GM12878 (cell line): ENCODE measurements around the gene ELAVL1. TPM values are rescaled to one million over a fixed set of nuclear protein-coding genes. Genes with fewer than 3 reads are reported as not detected.

Source experiments
- ATAC-seq: fragments of 200-7000 bp; cut with Tn5 transposase; 3 replicates; pipeline ENCODE4 v1.9.1; 2020; ENCODE audit warnings: mild to moderate bottlenecking, moderate library complexity
- BruUV-seq: library from RNA; stranded (reverse); fragments of 400-500 nt; replicated peaks from 2 replicates; lab custom pipeline; 2021; lab: Mats Ljungman, UMichigan
- CTCF ChIA-PET: fragments of 300-600 bp; sonication (Branson Sonifier 250); formaldehyde crosslinking; extraction: SDS; loops from one replicate; lab custom pipeline; 2021; ENCODE audit warnings: inconsistent platforms; lab: Yijun Ruan, JAX
- POLR2A ChIA-PET: fragments of 350-600 bp; formaldehyde crosslinking; extraction: SDS; loops from one replicate; lab custom pipeline; 2021; ENCODE audit warnings: inconsistent platforms; lab: Charles Lee
- RAD21 ChIA-PET: fragments of 300-600 bp; sonication (Branson Sonifier 250); formaldehyde crosslinking; loops from one replicate; lab custom pipeline; 2023; ENCODE audit warnings: antibody characterized with exemption; ENCODE audit not compliant: unreplicated experiment; lab: Charles Lee
- SMC1A ChIA-PET: fragments of 300-600 bp; sonication (Branson Sonifier 250); formaldehyde crosslinking; loops from one replicate; lab custom pipeline; 2023; ENCODE audit not compliant: unreplicated experiment, uncharacterized antibody; lab: Charles Lee
- DNase-seq: peaks from one replicate; pipeline ENCODE4 v3.0.0-alpha.2; 2011; ENCODE audit warnings: low read depth, low spot score
- FAIRE-seq: peaks from 3 replicates; lab custom pipeline; 2011; peaks lifted over from hg19 to GRCh38; lab: Jason Lieb, UNC
- H2AFZ ChIP-seq: 2 replicates; pipeline ENCODE4 v1.6.0; 2011; ENCODE audit warnings: low read depth, low read length, control low read depth; ENCODE audit not compliant: control insufficient read depth
- H3K27ac ChIP-seq: 2 replicates; pipeline ENCODE4 v1.5.1; 2011; ENCODE audit warnings: control low read depth; ENCODE audit not compliant: control insufficient read depth, insufficient read depth
- H3K27me3 ChIP-seq, 2 experiments: replicated peaks in 1 of 2; 2 replicates each; pipeline versions ENCODE4 v1.6.0 to v1.6.1; 2011; ENCODE audit warnings: low read length in 1 of 2; ENCODE audit not compliant: control insufficient read depth in 2 of 2, insufficient read depth in 2 of 2
- H3K36me3 ChIP-seq, 2 experiments: 2 replicates each; pipeline ENCODE4 v1.5.1; 2011; ENCODE audit warnings: low read length in 1 of 2; ENCODE audit not compliant: control insufficient read depth in 2 of 2, insufficient read depth in 2 of 2
- H3K4me1 ChIP-seq: 2 replicates; pipeline ENCODE4 v1.6.1; 2011; ENCODE audit warnings: mild to moderate bottlenecking, low read length, moderate library complexity, mixed read lengths; ENCODE audit not compliant: control insufficient read depth, insufficient read depth
- H3K4me2 ChIP-seq: 2 replicates; pipeline ENCODE4 v1.6.0; 2011; ENCODE audit warnings: control low read depth; ENCODE audit not compliant: control insufficient read depth, insufficient read depth
- H3K4me3 ChIP-seq: fragments of 200-600 bp; sonication (generic); 2 replicates; pipeline ENCODE4 v1.5.1; 2016
- H3K79me2 ChIP-seq: 2 replicates; pipeline ENCODE4 v1.6.0; 2011; ENCODE audit warnings: low read length; ENCODE audit not compliant: control insufficient read depth, insufficient read depth
- H3K9ac ChIP-seq: 2 replicates; pipeline ENCODE4 v1.8.0; 2011; ENCODE audit warnings: low read length, control low read depth, mixed read lengths; ENCODE audit not compliant: control insufficient read depth, insufficient read depth
- H3K9me3 ChIP-seq: replicated peaks from 3 replicates; pipeline ENCODE4 v1.5.1; 2011; ENCODE audit warnings: mild to moderate bottlenecking, low read length; ENCODE audit not compliant: control insufficient read depth, insufficient read depth
- H4K20me1 ChIP-seq: 2 replicates; pipeline ENCODE4 v1.6.0; 2011; ENCODE audit not compliant: control insufficient read depth, insufficient read depth
- ATF7 ChIP-seq: fragments of 450-650 bp; IDR thresholded peaks from 2 replicates; pipeline ENCODE4 v1.6.1; 2016; ENCODE audit warnings: low read depth, mild to moderate bottlenecking
- BCL11A ChIP-seq: IDR thresholded peaks from 2 replicates; pipeline ENCODE4 v1.6.1; 2011; ENCODE audit warnings: low read depth, low read length
- CHD2 ChIP-seq: IDR thresholded peaks from 2 replicates; pipeline ENCODE4 v1.6.1; 2011; ENCODE audit warnings: low read depth, low read length, improper control_type of control experiment, borderline replicate concordance
- GABPA ChIP-seq: IDR thresholded peaks from 2 replicates; pipeline ENCODE4 v1.6.1; 2014; ENCODE audit warnings: antibody characterized with exemption, low read depth, mild to moderate bottlenecking, inconsistent platforms
- JUNB ChIP-seq: IDR thresholded peaks from 2 replicates; pipeline ENCODE4 v1.6.1; 2016; ENCODE audit warnings: antibody characterized with exemption, mild to moderate bottlenecking
- MTA3 ChIP-seq: IDR thresholded peaks from 2 replicates; pipeline ENCODE4 v1.6.1; 2012; ENCODE audit warnings: low read length, inconsistent platforms, borderline replicate concordance
- NFIC ChIP-seq: IDR thresholded peaks from 2 replicates; pipeline ENCODE4 v1.6.1; 2012; ENCODE audit warnings: low read depth, mild to moderate bottlenecking, inconsistent platforms, low read length, moderate library complexity
- NFYA ChIP-seq: IDR thresholded peaks from 2 replicates; pipeline ENCODE4 v1.6.1; 2011; ENCODE audit warnings: low read depth, mild to moderate bottlenecking, low read length, improper control_type of control experiment, borderline replicate concordance
- POLR2A ChIP-seq: IDR thresholded peaks from 2 replicates; pipeline ENCODE4 v1.6.1; 2011; ENCODE audit warnings: low read depth, mild to moderate bottlenecking, low read length
- POLR2AphosphoS5 ChIP-seq: IDR thresholded peaks from 2 replicates; pipeline ENCODE4 v1.6.1; 2011; ENCODE audit warnings: mild to moderate bottlenecking, low read length, inconsistent platforms
- RCOR1 ChIP-seq: conservative IDR thresholded peaks from 2 replicates; pipeline ENCODE4 v1.6.1; 2012; ENCODE audit warnings: low read depth, low read length, improper control_type of control experiment
- SMARCA5 ChIP-seq: fragments of 450-650 bp; IDR thresholded peaks from 2 replicates; pipeline ENCODE4 v1.6.1; 2017; ENCODE audit warnings: mild to moderate bottlenecking
- TCF12 ChIP-seq: IDR thresholded peaks from 2 replicates; pipeline ENCODE4 v1.6.1; 2011; ENCODE audit warnings: low read depth, mild to moderate bottlenecking, low read length
- WGBS: methylation state at CpG from one replicate; pipeline ENCODE4 v1.1.6; 2016; ENCODE audit warnings: low lambda C conversion rate; ENCODE audit not compliant: insufficient replicate concordance, insufficient coverage; ENCODE audit errors: missing lambda C conversion rate; 5-methylcytosine and 5-hydroxymethylcytosine counted together
- in situ Hi-C: fragments of 300-500 bp; cut with MboI; formaldehyde crosslinking; loops from 9 replicates; pipeline ENCODE4 v1.14.3; 2018; ENCODE audit warnings: mixed read lengths
- intact Hi-C: fragments of 100-400 bp; cut with micrococcal nuclease; formaldehyde crosslinking; loops from one replicate; pipeline ENCODE4 v1.14.2; 2022; ENCODE audit not compliant: unreplicated experiment
- polyA plus RNA-seq, 11 experiments: library from polyadenylated mRNA; depleted of rRNA in 4 of 11; unstranded in 6 of 11; stranded (reverse) in 5 of 11; fragments of >200 nt; fragmentation: Nextera tagmentation in 4 of 11; fragmentation: Illumina TruSeq in 1 of 11; extraction: Ambion mirVana in 4 of 11; extraction: Trizol in 1 of 11; gene quantifications; 1 replicate in 1 of 11; 2 replicates in 10 of 11; pipeline versions ENCODE4 v1.2.1 to v1.2.3, GENCODE V29; 2011 to 2016; ENCODE audit warnings: inconsistent platforms in 2 of 11, missing spikeins in 2 of 11, low read depth in 1 of 11
- total RNA-seq, 4 experiments: library from RNA; depleted of rRNA in 3 of 4; stranded (reverse); fragments of >200 nt in 3 of 4; fragmentation: Illumina TruSeq in 1 of 4; extraction: Trizol in 1 of 4; gene quantifications; 2 replicates each; pipeline versions ENCODE4 v1.2.1 to v1.2.3, GENCODE V29; 2013 to 2021
- TF ChIP-seq, protein P1 (sequence below): IDR thresholded peaks from 2 replicates; pipeline ENCODE4 v1.6.1; 2012; ENCODE audit warnings: low read depth, low read length, improper control_type of control experiment
- TF ChIP-seq, protein P2 (sequence below): IDR thresholded peaks from 2 replicates; pipeline ENCODE4 v1.6.1; 2011; ENCODE audit warnings: borderline replicate concordance, low read depth, mild to moderate bottlenecking, moderate library complexity, mixed read lengths, low read length; ENCODE audit not compliant: insufficient read depth; ENCODE audit errors: extremely low read length
- TF ChIP-seq, protein P3 (sequence below): fragments of 450-650 bp; IDR thresholded peaks from 2 replicates; pipeline ENCODE4 v1.6.1; 2016; ENCODE audit warnings: mild to moderate bottlenecking

ELAVL1 gene
- total and polyA plus RNA-seq, 10 of the 15 experiments (the other 5 are each of a cell fraction or from before 2014, with no cell fraction given): 7.4 to 155 (median 70.3) TPM

- Histone ChIP-seq H4K20me1 (no peaks in the 10 kb centered on the region), H3K36me3 (peaks cover 0 to 7% of the 10 kb centered on the region in 2 experiments; a peak in 3 of 4 replicates), H3K9ac (peak within 1 kb of the TSS; percentile 80), H3K79me2 (peaks cover 23% of the 10 kb centered on the region), H3K9me3 (no peaks in the 10 kb centered on the region), H3K27me3 (no peaks in the 10 kb centered on the region), H3K4me2 (peak within 1 kb of the TSS; percentile 100), H2AFZ (peak within 1 kb of the TSS; percentile 91), H3K4me3 (peak within 1 kb of the TSS; percentile 89), H3K27ac (peak within 1 kb of the TSS; percentile 77), H3K4me1 (peaks cover 7% of the 10 kb centered on the region)
- CTCF ChIA-PET: interaction anchor here (0.5 to 4.3 kb wide), 30 partner anchors 10 to 841 kb away, joined by 3 to 55 read pairs (median 6); partner anchors contain the start of genes ELAVL1, MAP2K7, SNAPC2 and ZNF414
- 2% methylated on average over 56 of the region's 56 CpGs for WGBS
- peak; percentile 100 for FAIRE-seq
- in situ Hi-C loops: loop anchor here (10.0 kb wide), 1 partner anchor 311 kb away; no protein-coding TSS in a partner anchor
- SMC1A ChIA-PET: interaction anchor here (0.8 to 3.1 kb wide), 12 partner anchors 13 to 267 kb away, joined by 3 to 29 read pairs (median 3); partner anchors contain the start of genes ELAVL1 and SNAPC2
- peak; percentile 99 for ATAC-seq
- DNase-seq: peak; percentile 97
- POLR2A ChIA-PET: interaction anchor here (0.5 to 2.4 kb wide), 8 partner anchors 14 to 1340 kb away, joined by 3 to 18 read pairs (median 4); partner anchors contain the start of genes MAP2K7, RAB11B and SNAPC2
- intact Hi-C loops: loop anchor here (1.0 to 10.0 kb wide), 3 partner anchors 59 to 309 kb away; no protein-coding TSS in a partner anchor
- RAD21 ChIA-PET: interaction anchor here (0.7 to 2.3 kb wide), 18 partner anchors 13 to 841 kb away, joined by 3 to 17 read pairs (median 4); partner anchors contain the start of genes ELAVL1, MAP2K7, MARCHF2 and NDUFA7
- BruUV-seq: no TSS peak
- TF ChIP-seq TCF12 (peak; percentile 75), BCL11A (peak; percentile 25; the same call in 1 of the 2 replicates), POLR2A (peak; percentile 94), CHD2 (peak; percentile 78; the same call in 1 of the 2 replicates), ATF7 (peak; percentile 84), POLR2AphosphoS5 (peak; percentile 96), GABPA (no peak), NFIC (no peak; the same call in 1 of the 2 replicates), MTA3 (no peak; the same call in 1 of the 2 replicates), JUNB (no peak), RCOR1 (no peak), NFYA (no peak), SMARCA5 (no peak)
- TF ChIP-seq, protein P1, sequence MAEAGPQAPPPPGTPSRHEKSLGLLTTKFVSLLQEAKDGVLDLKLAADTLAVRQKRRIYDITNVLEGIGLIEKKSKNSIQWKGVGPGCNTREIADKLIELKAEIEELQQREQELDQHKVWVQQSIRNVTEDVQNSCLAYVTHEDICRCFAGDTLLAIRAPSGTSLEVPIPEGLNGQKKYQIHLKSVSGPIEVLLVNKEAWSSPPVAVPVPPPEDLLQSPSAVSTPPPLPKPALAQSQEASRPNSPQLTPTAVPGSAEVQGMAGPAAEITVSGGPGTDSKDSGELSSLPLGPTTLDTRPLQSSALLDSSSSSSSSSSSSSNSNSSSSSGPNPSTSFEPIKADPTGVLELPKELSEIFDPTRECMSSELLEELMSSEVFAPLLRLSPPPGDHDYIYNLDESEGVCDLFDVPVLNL: no peak
- TF ChIP-seq, protein P2, sequence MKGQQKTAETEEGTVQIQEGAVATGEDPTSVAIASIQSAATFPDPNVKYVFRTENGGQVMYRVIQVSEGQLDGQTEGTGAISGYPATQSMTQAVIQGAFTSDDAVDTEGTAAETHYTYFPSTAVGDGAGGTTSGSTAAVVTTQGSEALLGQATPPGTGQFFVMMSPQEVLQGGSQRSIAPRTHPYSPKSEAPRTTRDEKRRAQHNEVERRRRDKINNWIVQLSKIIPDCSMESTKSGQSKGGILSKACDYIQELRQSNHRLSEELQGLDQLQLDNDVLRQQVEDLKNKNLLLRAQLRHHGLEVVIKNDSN: peak; percentile 73
- TF ChIP-seq, protein P3, sequence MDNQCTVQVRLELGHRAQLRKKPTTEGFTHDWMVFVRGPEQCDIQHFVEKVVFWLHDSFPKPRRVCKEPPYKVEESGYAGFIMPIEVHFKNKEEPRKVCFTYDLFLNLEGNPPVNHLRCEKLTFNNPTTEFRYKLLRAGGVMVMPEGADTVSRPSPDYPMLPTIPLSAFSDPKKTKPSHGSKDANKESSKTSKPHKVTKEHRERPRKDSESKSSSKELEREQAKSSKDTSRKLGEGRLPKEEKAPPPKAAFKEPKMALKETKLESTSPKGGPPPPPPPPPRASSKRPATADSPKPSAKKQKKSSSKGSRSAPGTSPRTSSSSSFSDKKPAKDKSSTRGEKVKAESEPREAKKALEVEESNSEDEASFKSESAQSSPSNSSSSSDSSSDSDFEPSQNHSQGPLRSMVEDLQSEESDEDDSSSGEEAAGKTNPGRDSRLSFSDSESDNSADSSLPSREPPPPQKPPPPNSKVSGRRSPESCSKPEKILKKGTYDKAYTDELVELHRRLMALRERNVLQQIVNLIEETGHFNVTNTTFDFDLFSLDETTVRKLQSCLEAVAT: no peak
These were observed 61.8 kb downstream of the ELAVL1 start, which contains the start of gene TIMM44 for GRCh38 chr19:7943444-7944176. TSS of gene TIMM44 (minus strand) at chr19:7943666. CDS start at chr19:7943651, 15 bp downstream.
